ENCODE data around the gene INPP5A. TPM values are rescaled to one million over a fixed set of nuclear protein-coding genes. Genes with fewer than 3 reads are reported as not detected.

The INPP5A gene
- total and polyA plus RNA-seq, 5 donors from 2014 or later = 0.66 to 21.3 (median 1.0) TPM

- H3K36me3 Mint-ChIP-seq = peaks cover 3% of the 10 kb centered on the region
- Histone ChIP-seq H3K4me3 (ENCODE audit: low read depth, low read length) (peak overlapping the region; percentile 68), H3K27ac (ENCODE audit: insufficient read depth, low read length, poor library complexity, severe bottlenecking) (peak overlapping the region; percentile 76), H3K27me3 (ENCODE audit: control insufficient read depth, insufficient read depth, low read length) (no peaks in the 10 kb centered on the region), H3K36me3 (ENCODE audit: control insufficient read depth, insufficient read depth, low read length) (no peaks in the 10 kb centered on the region), H3K9me3 (ENCODE audit: control insufficient read depth in 2 of 2, low read length in 2 of 2) (no peaks in the 10 kb centered on the region), H3K4me1 (ENCODE audit: control insufficient read depth, insufficient read depth, low read length, poor library complexity, severe bottlenecking) (peaks cover 61% of the 10 kb centered on the region)
- H3K27ac Mint-ChIP-seq = peak overlapping the region; percentile 84 to 94 (median 91)
- H3K4me1 Mint-ChIP-seq = peaks cover 8 to 77% (median 48%) of the 10 kb centered on the region in 4 donors
- H3K27me3 Mint-ChIP-seq = peaks cover 6% of the 10 kb centered on the region
- ATAC-seq (ENCODE audit: low read depth in 2 of 2) = no peak
- peak in 2 of 3 donors; percentile 49 to 70 for DNase-seq
- peaks cover 0 to 2% (median 0%) of the 10 kb centered on the region in 7 donors for H3K9me3 Mint-ChIP-seq
- H3K4me3 Mint-ChIP-seq = peak overlapping the region; percentile 92 to 97 (median 94)
These were observed 1.8 kb downstream of the INPP5A start for GRCh38 chr10:132539431-132539839.

- H3K4me3 Mint-ChIP-seq = peak overlapping the region; percentile 92 to 97 (median 94)
- H3K4me3 ChIP-seq (ENCODE audit: low read depth, low read length) = peak overlapping the region; percentile 68
- peaks cover 3% of the 10 kb centered on the region for H3K36me3 Mint-ChIP-seq
- H3K27me3 ChIP-seq (ENCODE audit: control insufficient read depth, insufficient read depth, low read length) = no peaks in the 10 kb centered on the region
- peaks cover 6% of the 10 kb centered on the region for H3K27me3 Mint-ChIP-seq
- DNase-seq (peak in 1 of 3 donors; percentile 60), ATAC-seq (ENCODE audit: low read depth in 2 of 2) (no peak)
- H3K9me3 ChIP-seq (ENCODE audit: control insufficient read depth in 2 of 2, low read length in 2 of 2) = no peaks in the 10 kb centered on the region
- H3K27ac Mint-ChIP-seq = peak overlapping the region; percentile 84 to 94 (median 91)
- peak overlapping the region; percentile 76 for H3K27ac ChIP-seq (ENCODE audit: insufficient read depth, low read length, poor library complexity, severe bottlenecking)
- peaks cover 64% of the 10 kb centered on the region for H3K4me1 ChIP-seq (ENCODE audit: control insufficient read depth, insufficient read depth, low read length, poor library complexity, severe bottlenecking)
- peaks cover 0 to 2% (median 0%) of the 10 kb centered on the region in 7 donors for H3K9me3 Mint-ChIP-seq
- H3K36me3 ChIP-seq (ENCODE audit: control insufficient read depth, insufficient read depth, low read length) = no peaks in the 10 kb centered on the region
- H3K4me1 Mint-ChIP-seq = peaks cover 8 to 77% (median 50%) of the 10 kb centered on the region in 4 donors
These were observed 2.3 kb downstream of the INPP5A start for GRCh38 chr10:132539894-132540293.

GRCh38 chr10:132540456-132540855 lies 2.9 kb downstream of the INPP5A start:
- Mint-ChIP-seq H3K27me3 (peaks cover 6% of the 10 kb centered on the region), H3K4me3 (peak overlapping the region; percentile 92 to 97 (median 94)), H3K27ac (peak overlapping the region; percentile 84 to 94 (median 91)), H3K36me3 (peaks cover 3% of the 10 kb centered on the region), H3K9me3 (no peaks in the 10 kb centered on the region), H3K4me1 (peaks cover 8 to 75% (median 51%) of the 10 kb centered on the region in 4 donors)
- no peak for ATAC-seq (ENCODE audit: low read depth in 2 of 2)
- Histone ChIP-seq H3K4me1 (ENCODE audit: control insufficient read depth, insufficient read depth, low read length, poor library complexity, severe bottlenecking) (peaks cover 70% of the 10 kb centered on the region), H3K9me3 (ENCODE audit: control insufficient read depth in 2 of 2, low read length in 2 of 2) (no peaks in the 10 kb centered on the region), H3K27ac (ENCODE audit: insufficient read depth, low read length, poor library complexity, severe bottlenecking) (peak overlapping the region; percentile 76), H3K27me3 (ENCODE audit: control insufficient read depth, insufficient read depth, low read length) (no peaks in the 10 kb centered on the region), H3K4me3 (ENCODE audit: low read depth, low read length) (peak overlapping the region; percentile 68), H3K36me3 (ENCODE audit: control insufficient read depth, insufficient read depth, low read length) (no peaks in the 10 kb centered on the region)
- DNase-seq = no peak

- Histone ChIP-seq H3K4me3 (ENCODE audit: low read depth, low read length) (no peak overlapping the region), H3K9me3 (ENCODE audit: control insufficient read depth in 2 of 2, low read length in 2 of 2) (no peaks in the 10 kb centered on the region), H3K27ac (ENCODE audit: insufficient read depth, low read length, poor library complexity, severe bottlenecking) (no peak overlapping the region), H3K27me3 (ENCODE audit: control insufficient read depth, insufficient read depth, low read length) (no peaks in the 10 kb centered on the region), H3K4me1 (ENCODE audit: control insufficient read depth, insufficient read depth, low read length, poor library complexity, severe bottlenecking) (peaks cover 73% of the 10 kb centered on the region), H3K36me3 (ENCODE audit: control insufficient read depth, insufficient read depth, low read length) (no peaks in the 10 kb centered on the region)
- Mint-ChIP-seq H3K4me3 (peak overlapping the region; percentile 49 to 92 (median 64)), H3K27ac (peak overlapping the region; percentile 36 to 94 (median 84)), H3K4me1 (peaks cover 8 to 78% (median 53%) of the 10 kb centered on the region in 4 donors), H3K36me3 (peaks cover 3% of the 10 kb centered on the region), H3K27me3 (peaks cover 5% of the 10 kb centered on the region), H3K9me3 (no peaks in the 10 kb centered on the region)
- DNase-seq (no peak), ATAC-seq (ENCODE audit: low read depth in 2 of 2) (no peak)
These were observed 3.5 kb downstream of the INPP5A start for GRCh38 chr10:132541129-132541528.

GRCh38 chr10:132541601-132542011 lies 4.0 kb downstream of the INPP5A start:
- peak overlapping the region; percentile 52 to 92 (median 74) for H3K4me3 Mint-ChIP-seq
- no peaks in the 10 kb centered on the region for H3K9me3 Mint-ChIP-seq
- no peak overlapping the region for H3K27ac ChIP-seq (ENCODE audit: insufficient read depth, low read length, poor library complexity, severe bottlenecking)
- H3K4me3 ChIP-seq (ENCODE audit: low read depth, low read length) = no peak overlapping the region
- no peaks in the 10 kb centered on the region for H3K27me3 ChIP-seq (ENCODE audit: control insufficient read depth, insufficient read depth, low read length)
- H3K27me3 Mint-ChIP-seq = peaks cover under 1% of the 10 kb centered on the region
- DNase-seq (no peak), ATAC-seq (ENCODE audit: low read depth in 2 of 2) (no peak)
- peaks cover 8 to 78% (median 50%) of the 10 kb centered on the region in 4 donors for H3K4me1 Mint-ChIP-seq
- peaks cover 3% of the 10 kb centered on the region for H3K36me3 Mint-ChIP-seq
- H3K4me1 ChIP-seq (ENCODE audit: control insufficient read depth, insufficient read depth, low read length, poor library complexity, severe bottlenecking) = peaks cover 68% of the 10 kb centered on the region
- H3K27ac Mint-ChIP-seq = peak overlapping the region; percentile 36 to 94 (median 84)
- no peaks in the 10 kb centered on the region for H3K36me3 ChIP-seq (ENCODE audit: control insufficient read depth, insufficient read depth, low read length)
- H3K9me3 ChIP-seq (ENCODE audit: control insufficient read depth in 2 of 2, low read length in 2 of 2) = no peaks in the 10 kb centered on the region

- Mint-ChIP-seq H3K4me3 (peak overlapping the region; percentile 23 to 81 (median 74)), H3K36me3 (peaks cover 3% of the 10 kb centered on the region), H3K9me3 (no peaks in the 10 kb centered on the region), H3K27me3 (no peaks in the 10 kb centered on the region), H3K27ac (peak overlapping the region in 2 of 3 donors; percentile 26 to 87), H3K4me1 (peaks cover 8 to 83% (median 50%) of the 10 kb centered on the region in 4 donors)
- Histone ChIP-seq H3K27me3 (ENCODE audit: control insufficient read depth, insufficient read depth, low read length) (no peaks in the 10 kb centered on the region), H3K27ac (ENCODE audit: insufficient read depth, low read length, poor library complexity, severe bottlenecking) (no peak overlapping the region), H3K4me1 (ENCODE audit: control insufficient read depth, insufficient read depth, low read length, poor library complexity, severe bottlenecking) (peaks cover 65% of the 10 kb centered on the region), H3K36me3 (ENCODE audit: control insufficient read depth, insufficient read depth, low read length) (no peaks in the 10 kb centered on the region), H3K4me3 (ENCODE audit: low read depth, low read length) (no peak overlapping the region), H3K9me3 (ENCODE audit: control insufficient read depth in 2 of 2, low read length in 2 of 2) (no peaks in the 10 kb centered on the region)
- ATAC-seq (ENCODE audit: low read depth in 2 of 2) = no peak
- no peak for DNase-seq
These were observed 4.6 kb downstream of the INPP5A start for GRCh38 chr10:132542086-132542775.

GRCh38 chr10:132542819-132543218 lies 5.2 kb downstream of the INPP5A start:
- H3K9me3 ChIP-seq (ENCODE audit: control insufficient read depth in 2 of 2, low read length in 2 of 2) = no peaks in the 10 kb centered on the region
- peaks cover 65% of the 10 kb centered on the region for H3K4me1 ChIP-seq (ENCODE audit: control insufficient read depth, insufficient read depth, low read length, poor library complexity, severe bottlenecking)
- Mint-ChIP-seq H3K4me3 (peak overlapping the region; percentile 36 to 96 (median 75)), H3K36me3 (peaks cover 3% of the 10 kb centered on the region), H3K4me1 (peaks cover 8 to 89% (median 52%) of the 10 kb centered on the region in 4 donors), H3K27ac (peak overlapping the region; percentile 26 to 87 (median 73)), H3K27me3 (no peaks in the 10 kb centered on the region), H3K9me3 (no peaks in the 10 kb centered on the region)
- no peak for DNase-seq
- no peaks in the 10 kb centered on the region for H3K27me3 ChIP-seq (ENCODE audit: control insufficient read depth, insufficient read depth, low read length)
- ATAC-seq (ENCODE audit: low read depth in 2 of 2) = no peak
- H3K27ac ChIP-seq (ENCODE audit: insufficient read depth, low read length, poor library complexity, severe bottlenecking) = no peak overlapping the region
- H3K36me3 ChIP-seq (ENCODE audit: control insufficient read depth, insufficient read depth, low read length) = no peaks in the 10 kb centered on the region
- no peak overlapping the region for H3K4me3 ChIP-seq (ENCODE audit: low read depth, low read length)

All from CD4-positive, CD25-positive, alpha-beta regulatory T cell (primary cell).